GM23338 (cell line): Measurements from ENCODE around the gene USP10. TPM values are rescaled to one million over a fixed set of nuclear protein-coding genes. Genes with fewer than 3 reads are reported as not detected.

Source experiments
- ATAC-seq: fragments of 200-7000 bp; cut with Tn5 transposase; 3 replicates; pipeline ENCODE4 v1.9.1; 2020
- DNase-seq: peaks from one replicate; pipeline ENCODE4 v3.0.0-alpha.2; 2015; ENCODE audit warnings: low spot score
- H2AFZ ChIP-seq: fragments of 200-600 bp; sonication (generic); 2 replicates; pipeline ENCODE4 v1.8.0; 2016; ENCODE audit warnings: antibody characterized with exemption, mild to moderate bottlenecking, moderate library complexity
- H3F3A ChIP-seq: fragments of 200-600 bp; sonication (generic); replicated peaks from 2 replicates; pipeline ENCODE4 v1.8.0; 2017; ENCODE audit warnings: antibody characterized with exemption, mixed run types, low read depth
- H3K27ac ChIP-seq: fragments of 200-600 bp; sonication (generic); 2 replicates; pipeline ENCODE4 v1.6.1; 2016; ENCODE audit warnings: low read depth
- H3K27me3 ChIP-seq: fragments of 200-600 bp; sonication (generic); 2 replicates; pipeline ENCODE4 v1.8.0; 2016; ENCODE audit warnings: mild to moderate bottlenecking, mixed run types, moderate library complexity; ENCODE audit not compliant: insufficient read depth
- H3K36me3 ChIP-seq: fragments of 200-600 bp; sonication (generic); 2 replicates; pipeline ENCODE4 v1.8.0; 2016; ENCODE audit warnings: mild to moderate bottlenecking; ENCODE audit not compliant: insufficient read depth
- H3K4me1 ChIP-seq: fragments of 200-600 bp; sonication (generic); 2 replicates; pipeline ENCODE4 v1.8.0; 2016; ENCODE audit warnings: mild to moderate bottlenecking, moderate library complexity; ENCODE audit not compliant: insufficient read depth
- H3K4me2 ChIP-seq: fragments of 200-600 bp; sonication (generic); 2 replicates; pipeline ENCODE4 v1.7.1; 2017; ENCODE audit warnings: mixed run types
- H3K4me3 ChIP-seq: fragments of 200-600 bp; sonication (generic); 2 replicates; pipeline ENCODE4 v1.6.1; 2016; ENCODE audit warnings: mixed run types
- H3K79me2 ChIP-seq: fragments of 200-600 bp; sonication (generic); replicated peaks from 2 replicates; pipeline ENCODE4 v1.8.0; 2017; ENCODE audit warnings: mild to moderate bottlenecking; ENCODE audit not compliant: insufficient read depth
- H3K9me2 ChIP-seq: fragments of 200-600 bp; sonication (generic); 2 replicates; pipeline ENCODE4 v1.8.0; 2017; ENCODE audit not compliant: insufficient read depth
- H4K20me1 ChIP-seq: fragments of 200-600 bp; sonication (generic); replicated peaks from 2 replicates; pipeline ENCODE4 v1.8.0; 2017; ENCODE audit warnings: mild to moderate bottlenecking; ENCODE audit not compliant: insufficient read depth
- H3K27ac Mint-ChIP-seq: 2 replicates; pipeline ENCODE4 v1.8.0; 2020; ENCODE audit warnings: inconsistent platforms, mild to moderate bottlenecking, moderate library complexity, mixed read lengths
- H3K27me3 Mint-ChIP-seq: 3 replicates; pipeline ENCODE4 v1.8.0; 2022; ENCODE audit warnings: low read depth, mild to moderate bottlenecking, moderate library complexity, mixed read lengths, inconsistent platforms; ENCODE audit not compliant: insufficient read depth, poor library complexity
- H3K36me3 Mint-ChIP-seq: 3 replicates; pipeline ENCODE4 v1.8.0; 2021; ENCODE audit warnings: low read depth, mild to moderate bottlenecking, inconsistent platforms, moderate library complexity, mixed read lengths
- H3K4me1 Mint-ChIP-seq: 3 replicates; pipeline ENCODE4 v1.8.0; 2020; ENCODE audit warnings: mild to moderate bottlenecking, inconsistent platforms, mixed read lengths
- H3K4me3 Mint-ChIP-seq: 3 replicates; pipeline ENCODE4 v1.8.0; 2021; ENCODE audit warnings: moderate library complexity, mild to moderate bottlenecking, inconsistent platforms, mixed read lengths
- H3K9me3 Mint-ChIP-seq: 3 replicates; pipeline ENCODE4 v1.8.0; 2020; ENCODE audit warnings: moderate library complexity, mild to moderate bottlenecking, inconsistent platforms, mixed read lengths
- CREB1 ChIP-seq: fragments of 250-450 bp; sonication (Bioruptor Pico); IDR thresholded peaks from 2 replicates; pipeline ENCODE4 v1.5.0; 2020; ENCODE audit warnings: low read depth, mild to moderate bottlenecking, moderate library complexity
- EZH2 ChIP-seq: fragments of 200-600 bp; sonication (generic); IDR thresholded peaks from one replicate; pipeline ENCODE4 v1.8.0; 2017; ENCODE audit warnings: antibody characterized with exemption, mild to moderate bottlenecking, low read depth; ENCODE audit not compliant: unreplicated experiment
- EZH2phosphoT487 ChIP-seq: fragments of 200-600 bp; sonication (generic); IDR thresholded peaks from one replicate; pipeline ENCODE4 v1.8.1; 2018; ENCODE audit warnings: antibody characterized with exemption; ENCODE audit not compliant: unreplicated experiment
- JUNB ChIP-seq: IDR thresholded peaks from one replicate; pipeline ENCODE4 v1.6.1; 2016; ENCODE audit warnings: antibody characterized with exemption; ENCODE audit not compliant: unreplicated experiment
- NANOG ChIP-seq: IDR thresholded peaks from 2 replicates; pipeline ENCODE4 v1.6.1; 2016; ENCODE audit warnings: antibody characterized with exemption, borderline replicate concordance
- POLR2AphosphoS5 ChIP-seq: IDR thresholded peaks from 2 replicates; pipeline ENCODE4 v1.6.1; 2016; ENCODE audit warnings: antibody characterized with exemption, low read depth
- STAT1 ChIP-seq: IDR thresholded peaks from one replicate; pipeline ENCODE4 v1.6.1; 2016; ENCODE audit warnings: antibody characterized with exemption; ENCODE audit not compliant: unreplicated experiment
- ZNF114 ChIP-seq: fragments of 250-450 bp; sonication (Bioruptor Pico); IDR thresholded peaks from 2 replicates; pipeline ENCODE4 v1.5.0; 2020; ENCODE audit warnings: mild to moderate bottlenecking, moderate library complexity
- ZNF331 ChIP-seq: fragments of 250-450 bp; sonication (Bioruptor Pico); IDR thresholded peaks from 2 replicates; pipeline ENCODE4 v1.5.0; 2020; ENCODE audit warnings: low read depth, mild to moderate bottlenecking, moderate library complexity
- ZNF462 ChIP-seq: fragments of 250-450 bp; sonication (Bioruptor Pico); IDR thresholded peaks from 2 replicates; pipeline ENCODE4 v1.5.0; 2020; ENCODE audit warnings: mild to moderate bottlenecking, moderate library complexity
- long read RNA-seq: library from polyadenylated mRNA; unstranded; transcript quantifications from one replicate; pipeline ENCODE4 v2.0.0, GENCODE V29; 2020; ENCODE audit not compliant: unreplicated experiment
- polyA plus RNA-seq: library from polyadenylated mRNA; unstranded; fragments of >200 nt; fragmentation: Nextera tagmentation; extraction: Ambion mirVana; gene quantifications from 2 replicates; pipeline ENCODE4 v1.2.1, GENCODE V29; 2016
- total RNA-seq: library from RNA; depleted of rRNA; stranded (reverse); fragments of >200 nt; shearing (Covaris generic); gene quantifications from 2 replicates; pipeline ENCODE4 v1.2.3, GENCODE V29; 2014; rRNA removed
- TF ChIP-seq, protein P1 (sequence below): IDR thresholded peaks from one replicate; pipeline ENCODE4 v1.6.1; 2018; ENCODE audit warnings: antibody characterized with exemption; ENCODE audit not compliant: unreplicated experiment
- TF ChIP-seq, protein P2 (sequence below): IDR thresholded peaks from 2 replicates; pipeline ENCODE4 v1.6.1; 2016; ENCODE audit warnings: antibody characterized with exemption

The USP10 gene, protein sequence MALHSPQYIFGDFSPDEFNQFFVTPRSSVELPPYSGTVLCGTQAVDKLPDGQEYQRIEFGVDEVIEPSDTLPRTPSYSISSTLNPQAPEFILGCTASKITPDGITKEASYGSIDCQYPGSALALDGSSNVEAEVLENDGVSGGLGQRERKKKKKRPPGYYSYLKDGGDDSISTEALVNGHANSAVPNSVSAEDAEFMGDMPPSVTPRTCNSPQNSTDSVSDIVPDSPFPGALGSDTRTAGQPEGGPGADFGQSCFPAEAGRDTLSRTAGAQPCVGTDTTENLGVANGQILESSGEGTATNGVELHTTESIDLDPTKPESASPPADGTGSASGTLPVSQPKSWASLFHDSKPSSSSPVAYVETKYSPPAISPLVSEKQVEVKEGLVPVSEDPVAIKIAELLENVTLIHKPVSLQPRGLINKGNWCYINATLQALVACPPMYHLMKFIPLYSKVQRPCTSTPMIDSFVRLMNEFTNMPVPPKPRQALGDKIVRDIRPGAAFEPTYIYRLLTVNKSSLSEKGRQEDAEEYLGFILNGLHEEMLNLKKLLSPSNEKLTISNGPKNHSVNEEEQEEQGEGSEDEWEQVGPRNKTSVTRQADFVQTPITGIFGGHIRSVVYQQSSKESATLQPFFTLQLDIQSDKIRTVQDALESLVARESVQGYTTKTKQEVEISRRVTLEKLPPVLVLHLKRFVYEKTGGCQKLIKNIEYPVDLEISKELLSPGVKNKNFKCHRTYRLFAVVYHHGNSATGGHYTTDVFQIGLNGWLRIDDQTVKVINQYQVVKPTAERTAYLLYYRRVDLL
- 144 and 158 TPM in 2 replicates for total RNA-seq
- polyA plus RNA-seq = 186 and 194 TPM in 2 replicates
- long read RNA-seq, transcript USP10-201 (14 exons, 3,009 nt) = major isoform, 29 of 70 reads
- long read RNA-seq, partial matches to known transcripts = 23 of 70 reads
- long read RNA-seq, other reads (novel, unspliced or antisense) = 12 of 70 reads

DNA sequence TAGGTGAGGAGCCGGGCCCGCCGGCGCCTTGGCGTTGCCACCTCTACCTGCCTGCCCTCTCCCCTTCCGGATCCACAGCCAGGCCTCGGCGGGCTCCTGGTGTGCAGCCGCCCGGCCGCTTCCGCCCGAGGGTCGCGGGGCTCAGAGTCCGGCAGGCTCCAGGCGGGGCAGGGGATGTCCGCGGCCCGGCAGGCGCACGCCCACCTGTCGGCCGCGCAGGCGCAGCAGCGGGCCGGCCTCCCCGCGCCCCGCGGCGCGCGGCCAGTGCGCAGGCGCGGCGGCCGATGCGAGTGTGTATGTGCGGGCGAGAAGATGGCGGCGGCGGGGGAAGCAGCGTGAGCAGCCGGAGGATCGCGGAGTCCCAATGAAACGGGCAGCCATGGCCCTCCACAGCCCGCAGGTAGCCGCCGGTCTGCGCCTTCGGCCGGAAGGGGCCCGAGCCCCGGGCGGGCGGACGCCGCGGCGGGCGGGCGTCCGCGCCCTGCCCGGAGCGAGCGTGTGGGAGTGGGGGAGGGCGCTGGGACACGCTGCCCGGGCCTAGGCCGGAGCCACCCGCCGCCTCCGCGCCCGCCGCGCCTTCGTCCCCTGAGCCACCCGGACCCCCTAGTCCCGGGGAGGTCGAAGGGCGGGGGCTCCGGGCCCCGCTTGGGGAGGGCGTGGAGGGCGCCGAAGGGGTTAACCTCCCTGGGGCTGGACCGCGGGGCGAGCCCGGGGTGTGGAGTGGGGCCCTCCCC lies at the start of gene USP10:
Gene USP10, plus strand, starts transcription at position 289 of the 734 bp plus-strand sequence. Its CDS starts 91 bp downstream, at position 380.
- Histone ChIP-seq H3K36me3 (no peaks in the 10 kb centered on the region), H4K20me1 (peaks cover 42% of the 10 kb centered on the region), H3K9me2 (peaks cover 5% of the 10 kb centered on the region; the same call in 1 of the 2 replicates), H3K4me3 (peak within 1 kb of the TSS; percentile 67), H3K27me3 (no peaks in the 10 kb centered on the region), H3K4me2 (peak within 1 kb of the TSS; percentile 95), H3K4me1 (peaks cover 38% of the 10 kb centered on the region), H3F3A (no peaks in the 10 kb centered on the region), H2AFZ (peak within 1 kb of the TSS; percentile 94), H3K27ac (peak within 1 kb of the TSS; percentile 91), H3K79me2 (peaks cover 48% of the 10 kb centered on the region)
- Mint-ChIP-seq H3K27ac (peak within 1 kb of the TSS; percentile 95), H3K4me1 (peaks cover 31% of the 10 kb centered on the region), H3K4me3 (peak within 1 kb of the TSS; percentile 99), H3K36me3 (peaks cover 2% of the 10 kb centered on the region; the same call in 2 of the 3 replicates), H3K9me3 (no peaks in the 10 kb centered on the region; the same call in 2 of the 3 replicates), H3K27me3 (peaks cover 14% of the 10 kb centered on the region)
- ATAC-seq (peak; percentile 94), DNase-seq (peak; percentile 94)
- TF ChIP-seq JUNB = no peak
- no peak for TF ChIP-seq NANOG
- TF ChIP-seq CREB1 (CRISPR knock-in tag) = 0 out of 2 replicates have a peak, but pooled peaks have one; percentile 16
- TF ChIP-seq, protein P1, sequence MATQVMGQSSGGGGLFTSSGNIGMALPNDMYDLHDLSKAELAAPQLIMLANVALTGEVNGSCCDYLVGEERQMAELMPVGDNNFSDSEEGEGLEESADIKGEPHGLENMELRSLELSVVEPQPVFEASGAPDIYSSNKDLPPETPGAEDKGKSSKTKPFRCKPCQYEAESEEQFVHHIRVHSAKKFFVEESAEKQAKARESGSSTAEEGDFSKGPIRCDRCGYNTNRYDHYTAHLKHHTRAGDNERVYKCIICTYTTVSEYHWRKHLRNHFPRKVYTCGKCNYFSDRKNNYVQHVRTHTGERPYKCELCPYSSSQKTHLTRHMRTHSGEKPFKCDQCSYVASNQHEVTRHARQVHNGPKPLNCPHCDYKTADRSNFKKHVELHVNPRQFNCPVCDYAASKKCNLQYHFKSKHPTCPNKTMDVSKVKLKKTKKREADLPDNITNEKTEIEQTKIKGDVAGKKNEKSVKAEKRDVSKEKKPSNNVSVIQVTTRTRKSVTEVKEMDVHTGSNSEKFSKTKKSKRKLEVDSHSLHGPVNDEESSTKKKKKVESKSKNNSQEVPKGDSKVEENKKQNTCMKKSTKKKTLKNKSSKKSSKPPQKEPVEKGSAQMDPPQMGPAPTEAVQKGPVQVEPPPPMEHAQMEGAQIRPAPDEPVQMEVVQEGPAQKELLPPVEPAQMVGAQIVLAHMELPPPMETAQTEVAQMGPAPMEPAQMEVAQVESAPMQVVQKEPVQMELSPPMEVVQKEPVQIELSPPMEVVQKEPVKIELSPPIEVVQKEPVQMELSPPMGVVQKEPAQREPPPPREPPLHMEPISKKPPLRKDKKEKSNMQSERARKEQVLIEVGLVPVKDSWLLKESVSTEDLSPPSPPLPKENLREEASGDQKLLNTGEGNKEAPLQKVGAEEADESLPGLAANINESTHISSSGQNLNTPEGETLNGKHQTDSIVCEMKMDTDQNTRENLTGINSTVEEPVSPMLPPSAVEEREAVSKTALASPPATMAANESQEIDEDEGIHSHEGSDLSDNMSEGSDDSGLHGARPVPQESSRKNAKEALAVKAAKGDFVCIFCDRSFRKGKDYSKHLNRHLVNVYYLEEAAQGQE = no peak
- no peak for TF ChIP-seq EZH2phosphoT487
- TF ChIP-seq ZNF462 (CRISPR knock-in tag) = no peak
- TF ChIP-seq POLR2AphosphoS5 = peak; percentile 82
- TF ChIP-seq, protein P2, sequence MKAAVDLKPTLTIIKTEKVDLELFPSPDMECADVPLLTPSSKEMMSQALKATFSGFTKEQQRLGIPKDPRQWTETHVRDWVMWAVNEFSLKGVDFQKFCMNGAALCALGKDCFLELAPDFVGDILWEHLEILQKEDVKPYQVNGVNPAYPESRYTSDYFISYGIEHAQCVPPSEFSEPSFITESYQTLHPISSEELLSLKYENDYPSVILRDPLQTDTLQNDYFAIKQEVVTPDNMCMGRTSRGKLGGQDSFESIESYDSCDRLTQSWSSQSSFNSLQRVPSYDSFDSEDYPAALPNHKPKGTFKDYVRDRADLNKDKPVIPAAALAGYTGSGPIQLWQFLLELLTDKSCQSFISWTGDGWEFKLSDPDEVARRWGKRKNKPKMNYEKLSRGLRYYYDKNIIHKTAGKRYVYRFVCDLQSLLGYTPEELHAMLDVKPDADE = 0 out of 2 replicates have a peak, but pooled peaks have one; percentile 33
- TF ChIP-seq STAT1 = no peak
- TF ChIP-seq EZH2 = no peak
- no peak for TF ChIP-seq ZNF331 (CRISPR knock-in tag)
- TF ChIP-seq ZNF114 (CRISPR knock-in tag) = no peak
